Measurements from ENCODE around the gene ATRIP. TPM values are rescaled to one million over a fixed set of nuclear protein-coding genes. Genes with fewer than 3 reads are reported as not detected.

Gene ATRIP
- total RNA-seq, 1 experiment from 2014 or later: 11.9 TPM

- POLR2A ChIA-PET: interaction anchor here (0.6 kb wide), 1 partner anchor 31 kb away, joined by 3 read pairs; no protein-coding TSS in a partner anchor
- DNase-seq (ENCODE audit: low read depth, low spot score) (no peak), ATAC-seq (no peak)
- Histone ChIP-seq H3K27ac (ENCODE audit: low read length) (no peak overlapping the region), H3K9me3 (ENCODE audit: control insufficient read depth, insufficient read depth, low read depth, low read length) (no peaks in the 10 kb centered on the region), H3K4me3 (ENCODE audit: low read depth in 2 of 2, low read length in 2 of 2) (no peak overlapping the region), H3K27me3 (ENCODE audit: control insufficient read depth, insufficient read depth, low read length) (no peaks in the 10 kb centered on the region), H3K36me3 (ENCODE audit: control insufficient read depth, insufficient read depth, low read length) (no peaks in the 10 kb centered on the region), H3K4me1 (ENCODE audit: control insufficient read depth, insufficient read depth, low read length) (no peaks in the 10 kb centered on the region; the same call in 1 of the 2 replicates)
- no TSS peak for BruUV-seq (replicated peaks)
- intact Hi-C loops (cut with micrococcal nuclease; ENCODE audit: unreplicated experiment): loop anchor here (5.0 kb wide), 1 partner anchor 151 kb away; no protein-coding TSS in a partner anchor
- in situ Hi-C loops (cut with HindIII; ENCODE audit: low pct_unique_long_range_greater_than_20kb, low sequenced_read_pairs): no loop called here
- CTCF ChIA-PET: interaction anchor here (0.5 to 1.0 kb wide), 2 partner anchors 33 to 62 kb away, joined by 3 to 8 read pairs; no protein-coding TSS in a partner anchor
- TF ChIP-seq TCF7L2 (IDR thresholded peaks at IDR 0.05; ENCODE audit: low read depth, low read length): no peak
- TF ChIP-seq CTCF (IDR thresholded peaks at IDR 0.05): no peak
- TF ChIP-seq REST (IDR thresholded peaks at IDR 0.05; ENCODE audit: insufficient read depth in 1 of 2, low read depth in 2 of 2, low read length in 1 of 2): no peak
- TF ChIP-seq SIN3A (IDR thresholded peaks at IDR 0.05; ENCODE audit: borderline replicate concordance, insufficient read depth, low read depth, low read length): no peak
- no peak for TF ChIP-seq POLR2AphosphoS5 (IDR thresholded peaks at IDR 0.05; ENCODE audit: low read depth, low read length)
Observed at GRCh38 chr3:48433472-48434118, 12.9 kb upstream of the ATRIP start.

GRCh38 chr3:48434591-48435222 lies 11.8 kb upstream of the ATRIP start:
- DNase-seq (ENCODE audit: low read depth, low spot score): no peak
- intact Hi-C loops (cut with micrococcal nuclease; ENCODE audit: unreplicated experiment) (loop anchor here (5.0 kb wide), 3 partner anchors 32 to 162 kb away; no protein-coding TSS in a partner anchor), in situ Hi-C loops (cut with HindIII; ENCODE audit: low pct_unique_long_range_greater_than_20kb, low sequenced_read_pairs) (no loop called here)
- Histone ChIP-seq H3K27ac (ENCODE audit: low read length) (no peak overlapping the region), H3K4me1 (ENCODE audit: control insufficient read depth, insufficient read depth, low read length) (no peaks in the 10 kb centered on the region; the same call in 1 of the 2 replicates), H3K36me3 (ENCODE audit: control insufficient read depth, insufficient read depth, low read length) (no peaks in the 10 kb centered on the region; the same call in 1 of the 2 replicates), H3K9me3 (ENCODE audit: control insufficient read depth, insufficient read depth, low read depth, low read length) (no peaks in the 10 kb centered on the region), H3K4me3 (ENCODE audit: low read depth in 2 of 2, low read length in 2 of 2) (no peak overlapping the region), H3K27me3 (ENCODE audit: control insufficient read depth, insufficient read depth, low read length) (no peaks in the 10 kb centered on the region)
- ATAC-seq: no peak
- CTCF ChIA-PET: interaction anchor here (1.0 kb wide), 1 partner anchor 34 kb away, joined by 8 read pairs; no protein-coding TSS in a partner anchor
- TF ChIP-seq REST (IDR thresholded peaks at IDR 0.05; ENCODE audit: insufficient read depth in 1 of 2, low read depth in 2 of 2, low read length in 1 of 2) (no peak), CTCF (IDR thresholded peaks at IDR 0.05) (no peak), POLR2AphosphoS5 (IDR thresholded peaks at IDR 0.05; ENCODE audit: low read depth, low read length) (no peak), SIN3A (IDR thresholded peaks at IDR 0.05; ENCODE audit: borderline replicate concordance, insufficient read depth, low read depth, low read length) (no peak), TCF7L2 (IDR thresholded peaks at IDR 0.05; ENCODE audit: low read depth, low read length) (no peak)
- POLR2A ChIA-PET: no interaction called here
- no TSS peak for BruUV-seq (replicated peaks)

Data from Panc1 (cell line).